GM18499 (cell line): ENCODE data around the gene VWCE.

Experiments
- ATAC-seq: cut with Tn5 transposase; IDR thresholded peaks from one replicate; pipeline ENCODE4 v1.9.1; 2021; ENCODE audit warnings: moderate number of reproducible peaks; ENCODE audit not compliant: insufficient read depth, unreplicated experiment

VWCE gene

GRCh38 chr11:61294717-61295595 is at the start of gene VWCE:
TSS of gene VWCE (minus strand) at chr11:61295316. CDS start at chr11:61295037, 279 bp downstream.
- no peak for ATAC-seq

GRCh38 chr11:61343792-61344745 is 49.0 kb upstream of the VWCE start:
- no peak for ATAC-seq

- no peak for ATAC-seq
These were observed 47.2 kb upstream of the VWCE start for GRCh38 chr11:61342207-61342803.

- no peak for ATAC-seq
These were observed 46.6 kb upstream of the VWCE start for GRCh38 chr11:61341706-61342105.

- ATAC-seq = no peak
These were observed 45.9 kb upstream of the VWCE start for GRCh38 chr11:61340979-61341378.

GRCh38 chr11:61339490-61339878 is 44.4 kb upstream of the VWCE start:
- no peak for ATAC-seq

- ATAC-seq = no peak
These were observed 43.8 kb upstream of the VWCE start for GRCh38 chr11:61338783-61339489.

- no peak for ATAC-seq
These were observed 42.8 kb upstream of the VWCE start for GRCh38 chr11:61337706-61338470.

- ATAC-seq = no peak
These were observed 41.2 kb upstream of the VWCE start for GRCh38 chr11:61336171-61336935.

GRCh38 chr11:61335355-61335710 is 40.2 kb upstream of the VWCE start:
- ATAC-seq = no peak

- ATAC-seq = no peak
These were observed 39.6 kb upstream of the VWCE start for GRCh38 chr11:61334434-61335354.

- ATAC-seq = no peak
These were observed 38.7 kb upstream of the VWCE start for GRCh38 chr11:61333550-61334433.

- no peak for ATAC-seq
These were observed 37.9 kb upstream of the VWCE start, which contains the start of the genes DDB1 and TKFC for GRCh38 chr11:61332797-61333549. TSS of gene DDB1 (minus strand) at chr11:61333105. CDS start at chr11:61332968, 137 bp downstream. TSS of gene TKFC (plus strand) at chr11:61333228. CDS start at chr11:61334729, 1,501 bp downstream.

GRCh38 chr11:61332281-61332796 is 37.2 kb upstream of the VWCE start:
- ATAC-seq = no peak

- ATAC-seq = no peak
These were observed 36.5 kb upstream of the VWCE start for GRCh38 chr11:61331651-61332050.

- ATAC-seq = no peak
These were observed 34.8 kb upstream of the VWCE start for GRCh38 chr11:61329871-61330270.
